ENCODE results near the gene TRPC4.
"Not testable (repeated sequence)": the region's sequence is repeated elsewhere in the genome, so short reads cannot be mapped to it uniquely, and the experiment has no call there.

Gene TRPC4

DNA sequence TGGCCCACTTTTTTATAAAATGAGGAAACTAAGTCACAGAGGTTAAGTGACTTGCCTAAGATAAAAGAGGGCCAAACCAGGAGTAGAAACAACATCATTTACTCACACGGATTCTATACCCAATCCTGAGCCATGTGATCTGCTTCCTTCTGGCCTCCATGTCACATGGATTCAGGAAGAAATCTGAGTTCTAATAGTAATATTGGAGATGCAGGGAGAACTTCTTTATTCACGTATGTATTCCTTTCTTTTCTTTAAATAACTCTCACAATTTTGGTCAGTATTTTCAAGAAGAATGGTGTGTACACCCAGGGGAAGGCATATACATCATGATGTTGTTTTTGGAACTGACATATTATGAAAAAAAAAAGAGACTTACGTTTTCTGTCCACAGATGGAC is 272.8 kb downstream of the TRPC4 start:
- DNase-seq: no peak

DNA sequence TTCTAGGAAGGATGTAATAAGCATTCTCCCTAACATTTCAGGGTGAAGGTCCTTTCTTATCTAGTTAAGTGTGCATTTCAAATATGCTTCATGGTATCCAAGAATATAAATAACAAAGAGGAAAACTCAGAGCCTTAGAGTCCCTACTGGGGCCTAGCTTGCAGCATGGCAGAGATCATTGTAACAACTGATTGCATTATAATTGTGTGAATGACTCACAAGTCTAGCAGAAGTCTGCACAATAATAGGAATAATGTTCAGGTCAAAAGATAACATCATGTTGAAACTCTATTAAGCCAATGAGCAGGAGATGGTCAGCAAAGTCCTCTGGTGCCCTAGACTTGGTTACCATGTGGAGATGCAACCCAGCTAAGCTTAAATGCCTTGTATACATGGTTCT is 274.4 kb downstream of the TRPC4 start:
- no peak for DNase-seq

DNA sequence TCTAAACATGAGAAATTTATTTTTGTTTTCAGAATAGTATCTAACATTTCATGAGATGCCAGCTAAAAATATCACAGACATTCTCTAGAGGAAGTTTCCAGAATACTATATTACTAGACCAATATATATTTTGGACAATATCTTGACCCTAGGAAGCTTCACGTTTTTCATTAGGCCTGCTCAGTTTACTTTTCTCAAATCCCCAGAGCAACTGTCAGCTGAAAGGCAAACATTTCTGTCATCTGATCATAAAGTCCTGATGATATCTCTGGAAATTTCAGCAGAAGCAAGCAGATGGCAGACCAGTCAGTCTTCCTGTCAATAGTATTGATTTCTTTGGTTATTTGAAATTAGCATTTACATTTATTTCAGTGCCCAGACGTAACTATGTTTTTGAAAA is 275.0 kb downstream of the TRPC4 start:
- DNase-seq: no peak

DNA sequence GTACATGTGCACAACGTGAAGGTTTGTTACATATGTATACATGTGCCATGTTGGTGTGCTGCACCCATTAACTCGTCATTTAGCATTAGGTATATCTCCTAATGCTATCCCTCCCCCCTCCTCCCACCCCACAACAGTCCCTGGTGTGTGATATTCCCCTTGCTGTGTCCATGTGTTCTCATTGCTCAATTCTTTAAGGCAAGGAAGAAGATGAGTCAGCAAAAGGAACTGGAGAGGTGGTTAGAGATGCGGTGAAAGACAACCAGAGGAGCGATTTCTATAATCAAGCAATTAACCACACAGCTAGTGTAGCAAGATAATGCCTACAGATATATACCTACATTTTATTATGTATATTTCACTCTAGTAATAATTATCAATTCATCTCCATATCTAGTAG is 280.2 kb downstream of the TRPC4 start:
- not testable (repeated sequence) for DNase-seq

DNA sequence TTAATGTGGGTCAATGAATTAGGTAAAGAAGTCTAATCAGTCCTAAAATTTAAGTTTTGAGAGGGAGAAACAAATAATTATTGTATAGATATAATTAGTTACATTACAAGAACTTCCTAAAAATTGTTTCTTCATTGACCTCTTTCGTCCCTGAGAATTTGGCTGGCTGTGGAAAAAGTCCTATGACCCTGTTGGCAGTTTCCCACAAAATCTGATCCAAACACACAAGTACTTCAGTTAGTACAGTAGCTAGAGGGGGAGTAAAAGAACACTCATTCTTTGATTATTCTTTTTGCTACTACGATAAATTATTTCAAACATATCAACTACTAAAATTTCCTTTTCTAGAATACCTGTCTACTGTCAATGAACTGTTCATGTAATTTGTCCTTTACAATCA is 282.3 kb downstream of the TRPC4 start:
- DNase-seq: no peak

Measured in T1000 (cell line).